HEK293 (cell line): ENCODE results near the gene CSTPP1.

Experiments used
- CTCF ChIP-seq: fragments of 450-650 bp; formaldehyde crosslinking; IDR thresholded peaks from 2 replicates; pipeline ENCODE4 v1.5.1; 2016; ENCODE audit warnings: missing biosample characterization, missing genetic modification characterization
- GLIS2 ChIP-seq: fragments of 450-650 bp; formaldehyde crosslinking; IDR thresholded peaks from 2 replicates; pipeline ENCODE4 v1.5.1; 2016; ENCODE audit warnings: missing biosample characterization, missing genetic modification characterization
- HOXA7 ChIP-seq: sonication (generic); formaldehyde crosslinking; IDR thresholded peaks from 2 replicates; pipeline ENCODE4 v1.8.1; 2022; ENCODE audit warnings: missing genetic modification reagents, borderline replicate concordance
- HOXC10 ChIP-seq: sonication (generic); formaldehyde crosslinking; IDR thresholded peaks from 2 replicates; pipeline ENCODE4 v1.8.1; 2023; ENCODE audit warnings: mild to moderate bottlenecking, missing genetic modification reagents
- WT1 ChIP-seq: fragments of 450-650 bp; formaldehyde crosslinking; IDR thresholded peaks from 2 replicates; pipeline ENCODE4 v1.5.1; 2016; ENCODE audit warnings: missing biosample characterization, missing genetic modification characterization
- YY1 ChIP-seq: fragments of 450-650 bp; formaldehyde crosslinking; IDR thresholded peaks from 2 replicates; pipeline ENCODE4 v1.5.1; 2018; ENCODE audit warnings: missing biosample characterization, missing genetic modification characterization
- ZEB2 ChIP-seq: fragments of 450-650 bp; formaldehyde crosslinking; IDR thresholded peaks from 2 replicates; pipeline ENCODE4 v1.5.1; 2016; ENCODE audit warnings: missing biosample characterization, missing genetic modification characterization
- ZNF155 ChIP-seq: fragments of 450-650 bp; formaldehyde crosslinking; IDR thresholded peaks from 2 replicates; pipeline ENCODE4 v1.5.1; 2016; ENCODE audit warnings: missing biosample characterization, missing genetic modification characterization
- ZNF785 ChIP-seq: fragments of 450-650 bp; formaldehyde crosslinking; IDR thresholded peaks from 2 replicates; pipeline ENCODE4 v1.5.1; 2016; ENCODE audit warnings: missing biosample characterization, missing genetic modification characterization
- TF ChIP-seq, protein P1 (sequence below): fragments of 450-650 bp; formaldehyde crosslinking; IDR thresholded peaks from 2 replicates; pipeline ENCODE4 v1.5.1; 2016; ENCODE audit warnings: missing biosample characterization, missing genetic modification characterization

DNA sequence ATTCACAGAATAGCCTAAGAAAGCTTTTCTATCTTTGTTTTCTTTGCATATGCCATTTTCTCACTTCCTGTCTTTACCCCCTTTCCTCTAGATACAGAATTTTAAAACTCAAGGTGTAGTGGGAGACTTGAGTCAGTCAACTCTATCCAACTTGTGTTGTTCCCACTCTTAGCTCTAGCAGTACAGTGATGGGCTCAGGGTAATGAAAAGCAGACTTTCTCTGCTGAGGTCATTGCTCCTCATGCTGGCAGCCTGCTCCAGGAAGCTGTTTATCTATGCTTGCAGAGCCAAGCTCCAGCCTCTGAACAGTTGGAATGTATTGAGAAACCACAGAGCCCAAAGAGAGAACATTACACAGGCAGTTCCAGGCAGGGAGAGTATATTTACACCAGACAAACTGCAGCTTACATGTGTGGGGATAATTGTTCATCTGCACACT is 68.1 kb downstream of the CSTPP1 start:
- TF ChIP-seq HOXC10 (no peak), ZNF155 (no peak), GLIS2 (no peak), YY1 (tag by site-specific recombination) (no peak), CTCF (tag by site-specific recombination) (no peak), HOXA7 (no peak), ZEB2 (no peak), WT1 (no peak), ZNF785 (no peak)
- TF ChIP-seq, protein P1, sequence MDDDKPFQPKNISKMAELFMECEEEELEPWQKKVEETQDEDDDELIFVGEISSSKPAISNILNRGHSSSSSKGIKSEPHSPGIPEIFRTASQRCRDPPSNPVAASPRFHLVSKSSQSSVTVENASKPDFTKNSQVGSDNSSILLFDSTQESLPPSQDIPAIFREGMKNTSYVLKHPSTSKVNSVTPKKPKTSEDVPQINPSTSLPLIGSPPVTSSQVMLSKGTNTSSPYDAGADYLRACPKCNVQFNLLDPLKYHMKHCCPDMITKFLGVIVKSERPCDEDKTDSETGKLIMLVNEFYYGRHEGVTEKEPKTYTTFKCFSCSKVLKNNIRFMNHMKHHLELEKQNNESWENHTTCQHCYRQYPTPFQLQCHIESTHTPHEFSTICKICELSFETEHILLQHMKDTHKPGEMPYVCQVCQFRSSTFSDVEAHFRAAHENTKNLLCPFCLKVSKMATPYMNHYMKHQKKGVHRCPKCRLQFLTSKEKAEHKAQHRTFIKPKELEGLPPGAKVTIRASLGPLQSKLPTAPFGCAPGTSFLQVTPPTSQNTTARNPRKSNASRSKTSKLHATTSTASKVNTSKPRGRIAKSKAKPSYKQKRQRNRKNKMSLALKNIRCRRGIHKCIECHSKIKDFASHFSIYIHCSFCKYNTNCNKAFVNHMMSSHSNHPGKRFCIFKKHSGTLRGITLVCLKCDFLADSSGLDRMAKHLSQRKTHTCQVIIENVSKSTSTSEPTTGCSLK (tag by site-specific recombination), result no peak
